Epidermal melanocyte (primary cell): ENCODE measurements around the gene HPX.

ENCODE experiments used
- DNase-seq: peaks from one replicate; pipeline ENCODE4 v3.0.0; 2011; ENCODE audit warnings: low spot score; ENCODE audit not compliant: insufficient read length

Gene HPX

GRCh38 chr11:6440906-6441358, at the start of gene HPX:
Gene HPX, minus strand, starts transcription at chr11:6440987. Its CDS starts 24 bp downstream, at chr11:6440963.
- DNase-seq: no peak

GRCh38 chr11:6489306-6489705, 48.5 kb upstream of the HPX start:
- DNase-seq: no peak

GRCh38 chr11:6488821-6489220, 48.0 kb upstream of the HPX start:
- DNase-seq: no peak

GRCh38 chr11:6488342-6488741, 47.6 kb upstream of the HPX start:
- no peak for DNase-seq

GRCh38 chr11:6486938-6487337, 46.2 kb upstream of the HPX start:
- DNase-seq: no peak

GRCh38 chr11:6486256-6486655, 45.5 kb upstream of the HPX start:
- no peak for DNase-seq

- DNase-seq: no peak
Observed at GRCh38 chr11:6485661-6486060, 44.9 kb upstream of the HPX start.

GRCh38 chr11:6483015-6483414, 42.2 kb upstream of the HPX start:
- DNase-seq: no peak

- no peak for DNase-seq
Observed at GRCh38 chr11:6482441-6482840, 41.7 kb upstream of the HPX start.

- no peak for DNase-seq
Observed at GRCh38 chr11:6481924-6482275, 41.1 kb upstream of the HPX start.

GRCh38 chr11:6481012-6481923, 40.5 kb upstream of the HPX start, which contains the start of the genes ARFIP2 and TIMM10B:
Gene ARFIP2, minus strand, starts transcription at chr11:6481331. Its CDS starts 910 bp downstream, at chr11:6480421.
Gene TIMM10B, plus strand, starts transcription at chr11:6481501. Its CDS starts 16 bp downstream, at chr11:6481517.
- peak; percentile 97 for DNase-seq

GRCh38 chr11:6480299-6480914, 39.6 kb upstream of the HPX start:
- DNase-seq: no peak

GRCh38 chr11:6476571-6476970, 35.8 kb upstream of the HPX start:
- DNase-seq: no peak

- no peak for DNase-seq
Observed at GRCh38 chr11:6475936-6476335, 35.1 kb upstream of the HPX start.

- no peak for DNase-seq
Observed at GRCh38 chr11:6474806-6475500, 34.2 kb upstream of the HPX start.

GRCh38 chr11:6474413-6474792, 33.6 kb upstream of the HPX start:
- no peak for DNase-seq

- peak; percentile 96 for DNase-seq
Observed at GRCh38 chr11:6473451-6474412, 32.9 kb upstream of the HPX start, which contains the start of gene TRIM3. Gene TRIM3, minus strand, starts transcription at chr11:6473941. Its CDS starts 8,246 bp downstream, at chr11:6465695.

GRCh38 chr11:6472934-6473333, 32.1 kb upstream of the HPX start:
- DNase-seq: no peak

- DNase-seq: no peak
Observed at GRCh38 chr11:6469599-6469998, 28.8 kb upstream of the HPX start.

GRCh38 chr11:6468712-6469495, 28.1 kb upstream of the HPX start:
- peak; percentile 98 for DNase-seq
